ENCODE data around the gene MILR1.
"Not testable (repeated sequence)": the region's sequence is repeated elsewhere in the genome, so short reads cannot be mapped to it uniquely, and the experiment has no call there.

Gene MILR1

DNA sequence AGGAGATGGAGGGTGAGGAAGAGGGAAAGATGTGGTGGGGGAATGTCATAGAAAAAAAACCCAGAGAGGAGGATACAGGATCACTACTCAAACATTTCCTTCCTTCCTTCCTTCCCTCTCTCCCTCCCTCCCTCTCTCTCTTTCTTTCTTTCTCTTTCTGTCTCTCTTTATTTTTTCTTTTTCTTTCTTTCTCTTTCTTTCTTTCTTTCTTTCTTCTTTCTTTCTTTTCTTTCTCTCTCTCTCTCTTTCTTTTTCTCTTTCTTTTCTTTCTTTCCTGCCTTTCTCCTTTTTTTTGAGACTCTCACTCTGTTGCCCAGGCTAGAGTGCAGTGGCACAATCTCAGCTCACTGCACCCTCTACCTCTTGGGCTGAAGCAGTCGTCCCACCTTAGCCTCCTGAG, 17.9 kb downstream of the MILR1 start:
- H3K4me1 ChIP-seq; in situ Hi-C loops (cut with MboI; ENCODE audit: low sequenced_read_pairs); H3K36me3 ChIP-seq (replicated peaks); H3K9me3 ChIP-seq; H3K4me3 ChIP-seq; H3K27me3 ChIP-seq (ENCODE audit: low read depth); DNase-seq (ENCODE audit: low spot score in 2 of 2): not testable (repeated sequence)

GRCh38 chr17:64470625-64471024, 21.7 kb downstream of the MILR1 start:
- Histone ChIP-seq H3K4me3 (no peak overlapping the region), H3K27me3 (ENCODE audit: low read depth) (no peaks in the 10 kb centered on the region), H3K36me3 (replicated peaks) (no peaks in the 10 kb centered on the region), H3K9me3 (no peaks in the 10 kb centered on the region), H3K4me1 (no peaks in the 10 kb centered on the region)
- DNase-seq (ENCODE audit: low spot score in 2 of 2) = no peak
- in situ Hi-C loops (cut with MboI; ENCODE audit: low sequenced_read_pairs) = no loop called here

DNA sequence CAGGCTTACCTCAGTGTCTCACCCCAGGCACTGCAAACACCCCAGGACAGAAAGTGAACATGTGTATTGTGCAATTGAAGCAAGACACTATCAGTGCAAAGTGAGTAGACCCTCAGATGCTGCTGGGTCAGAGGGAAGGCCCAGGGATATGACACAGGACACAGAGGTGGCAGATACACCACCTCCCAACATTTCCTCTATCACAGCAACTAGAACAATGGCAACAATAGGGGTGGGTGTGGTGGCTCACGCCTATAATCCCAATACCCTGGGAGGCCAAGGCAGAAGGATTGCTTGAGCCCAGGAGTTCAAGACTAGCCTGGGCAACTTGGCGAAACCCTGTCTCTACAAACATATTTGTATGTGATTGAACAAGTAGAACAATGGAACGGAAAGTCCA, 22.5 kb downstream of the MILR1 start:
- in situ Hi-C loops (cut with MboI; ENCODE audit: low sequenced_read_pairs) = no loop called here
- no peaks in the 10 kb centered on the region for H3K36me3 ChIP-seq (replicated peaks)
- no peak overlapping the region for H3K4me3 ChIP-seq
- no peaks in the 10 kb centered on the region for H3K9me3 ChIP-seq
- no peaks in the 10 kb centered on the region for H3K27me3 ChIP-seq (ENCODE audit: low read depth)
- no peak for DNase-seq (ENCODE audit: low spot score in 2 of 2)
- H3K4me1 ChIP-seq = no peaks in the 10 kb centered on the region

DNA sequence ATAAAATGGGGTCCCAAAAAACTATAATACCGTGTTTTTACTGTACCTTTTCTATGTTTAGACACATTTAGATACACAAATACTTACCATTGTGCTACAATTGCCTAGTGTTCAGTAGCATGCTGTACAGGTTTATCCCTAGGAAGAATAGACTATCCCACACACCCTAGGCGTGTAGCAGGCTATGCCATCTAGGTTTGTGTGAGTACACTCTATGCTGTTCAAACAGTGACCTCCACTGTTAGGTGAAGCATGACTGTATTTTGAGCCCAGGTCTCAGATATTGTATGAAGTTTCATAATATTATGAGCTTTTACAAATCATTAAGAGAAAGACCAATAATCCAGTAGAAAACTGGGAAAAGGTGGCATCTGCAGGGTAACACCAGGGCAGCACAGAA, 23.6 kb downstream of the MILR1 start:
- Histone ChIP-seq H3K36me3 (replicated peaks) (no peaks in the 10 kb centered on the region), H3K4me3 (no peak overlapping the region), H3K4me1 (no peaks in the 10 kb centered on the region), H3K9me3 (no peaks in the 10 kb centered on the region), H3K27me3 (ENCODE audit: low read depth) (no peaks in the 10 kb centered on the region)
- in situ Hi-C loops (cut with MboI; ENCODE audit: low sequenced_read_pairs) = no loop called here
- DNase-seq (ENCODE audit: low spot score in 2 of 2) = no peak

DNA sequence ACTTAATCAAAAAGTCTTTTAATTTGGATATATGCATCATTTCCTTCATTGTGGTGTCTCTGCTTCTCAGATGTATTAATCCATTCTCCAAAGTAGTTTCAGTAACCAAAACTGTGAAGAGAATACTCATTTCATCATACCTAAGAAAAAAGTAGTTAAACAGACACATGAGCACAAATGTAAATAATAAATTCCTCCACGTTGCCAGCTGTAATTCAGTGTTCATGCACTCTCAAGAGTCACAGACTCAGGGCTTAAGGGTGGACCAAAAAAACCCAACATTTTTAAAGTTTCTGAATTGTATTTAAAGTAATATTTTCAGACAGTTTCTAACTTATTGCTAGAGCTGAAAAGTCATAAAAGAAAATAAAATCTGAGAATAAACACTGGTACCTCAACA, 28.9 kb downstream of the MILR1 start:
- in situ Hi-C loops (cut with MboI; ENCODE audit: low sequenced_read_pairs) = no loop called here
- peaks cover 24% of the 10 kb centered on the region for H3K36me3 ChIP-seq (replicated peaks)

GRCh38 chr17:64480951-64481350, 32.0 kb downstream of the MILR1 start:
- in situ Hi-C loops (cut with MboI; ENCODE audit: low sequenced_read_pairs) = no loop called here
- H3K9me3 ChIP-seq = no peaks in the 10 kb centered on the region
- H3K4me3 ChIP-seq = no peak overlapping the region
- no peaks in the 10 kb centered on the region for H3K27me3 ChIP-seq (ENCODE audit: low read depth)
- no peak for DNase-seq (ENCODE audit: low spot score in 2 of 2)
- H3K4me1 ChIP-seq = no peaks in the 10 kb centered on the region
- peaks cover 50% of the 10 kb centered on the region for H3K36me3 ChIP-seq (replicated peaks)

More for the DNA sequence above, 28.9 kb downstream of the MILR1 start:
- Histone ChIP-seq H3K4me1 (no peaks in the 10 kb centered on the region), H3K4me3 (no peak overlapping the region), H3K27me3 (ENCODE audit: low read depth) (no peaks in the 10 kb centered on the region), H3K9me3 (no peaks in the 10 kb centered on the region)
- no peak for DNase-seq (ENCODE audit: low spot score in 2 of 2)

DNA sequence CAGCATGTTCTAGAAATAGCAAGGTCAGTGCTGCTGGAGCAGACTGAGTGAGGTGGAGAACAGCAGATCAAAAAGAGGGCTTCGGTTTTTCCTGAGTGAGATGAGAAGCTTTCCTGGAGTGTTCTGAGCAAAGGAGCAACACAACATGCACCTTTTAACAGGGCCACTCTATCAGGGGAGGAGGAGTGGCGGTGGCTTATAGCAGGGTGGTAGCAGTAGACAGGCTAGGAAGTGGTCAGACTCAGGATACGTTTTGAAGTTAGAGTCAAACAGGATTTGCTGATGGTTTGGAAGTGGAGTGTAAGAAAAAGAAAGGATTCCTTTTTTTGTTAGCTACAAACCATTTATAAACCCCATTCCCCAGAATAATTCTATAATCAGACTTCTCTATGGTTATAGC, 35.5 kb downstream of the MILR1 start:
- Histone ChIP-seq H3K4me3 (no peak overlapping the region), H3K36me3 (replicated peaks) (peaks cover 61% of the 10 kb centered on the region), H3K9me3 (no peaks in the 10 kb centered on the region), H3K27me3 (ENCODE audit: low read depth) (no peaks in the 10 kb centered on the region), H3K4me1 (no peaks in the 10 kb centered on the region)
- in situ Hi-C loops (cut with MboI; ENCODE audit: low sequenced_read_pairs) = no loop called here
- DNase-seq (ENCODE audit: low spot score in 2 of 2) = no peak

DNA sequence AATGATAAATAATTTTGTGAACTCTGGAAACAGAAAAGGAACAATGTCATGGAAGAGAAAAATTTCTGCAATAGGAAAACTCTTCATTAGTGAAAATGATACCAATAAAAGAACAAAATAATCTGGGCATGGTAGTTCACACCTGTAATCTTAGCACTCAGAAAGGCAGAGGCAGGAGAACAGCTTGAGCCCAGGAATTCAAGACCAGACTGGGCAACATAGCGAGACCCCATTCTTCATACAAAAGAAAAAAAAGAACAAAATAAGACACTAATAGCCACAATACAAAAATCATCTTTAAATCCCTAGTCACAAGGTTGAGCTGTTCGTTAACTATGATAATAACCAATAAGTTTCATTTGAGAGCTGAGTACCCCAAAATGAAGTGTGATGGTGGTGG, 39.4 kb downstream of the MILR1 start:
- peaks cover 69% of the 10 kb centered on the region for H3K36me3 ChIP-seq (replicated peaks)
- DNase-seq (ENCODE audit: low spot score in 2 of 2) = no peak
- H3K9me3 ChIP-seq = no peaks in the 10 kb centered on the region
- H3K4me3 ChIP-seq = no peak overlapping the region
- in situ Hi-C loops (cut with MboI; ENCODE audit: low sequenced_read_pairs) = no loop called here
- H3K4me1 ChIP-seq = no peaks in the 10 kb centered on the region
- H3K27me3 ChIP-seq (ENCODE audit: low read depth) = no peaks in the 10 kb centered on the region

- H3K4me1 ChIP-seq = no peaks in the 10 kb centered on the region
- in situ Hi-C loops (cut with MboI; ENCODE audit: low sequenced_read_pairs) = loop anchor here (10.0 kb wide), 1 partner anchor 66 kb away; no protein-coding TSS in a partner anchor
- H3K36me3 ChIP-seq (replicated peaks) = peaks cover 46% of the 10 kb centered on the region
- no peaks in the 10 kb centered on the region for H3K9me3 ChIP-seq
- DNase-seq (ENCODE audit: low spot score in 2 of 2) = peak in 1 of 2 experiments; percentile 55
- no peak overlapping the region for H3K4me3 ChIP-seq
- H3K27me3 ChIP-seq (ENCODE audit: low read depth) = no peaks in the 10 kb centered on the region
These were observed 42.3 kb downstream of the MILR1 start for GRCh38 chr17:64491034-64491860.

- in situ Hi-C loops (cut with MboI; ENCODE audit: low sequenced_read_pairs) = loop anchor here (10.0 kb wide), 1 partner anchor 67 kb away; no protein-coding TSS in a partner anchor
- DNase-seq (ENCODE audit: low spot score in 2 of 2) = no peak
- no peak overlapping the region for H3K4me3 ChIP-seq
- no peaks in the 10 kb centered on the region for H3K27me3 ChIP-seq (ENCODE audit: low read depth)
- no peaks in the 10 kb centered on the region for H3K4me1 ChIP-seq
- no peaks in the 10 kb centered on the region for H3K9me3 ChIP-seq
- peaks cover 42% of the 10 kb centered on the region for H3K36me3 ChIP-seq (replicated peaks)
These were observed 43.1 kb downstream of the MILR1 start for GRCh38 chr17:64491994-64492393.

DNA sequence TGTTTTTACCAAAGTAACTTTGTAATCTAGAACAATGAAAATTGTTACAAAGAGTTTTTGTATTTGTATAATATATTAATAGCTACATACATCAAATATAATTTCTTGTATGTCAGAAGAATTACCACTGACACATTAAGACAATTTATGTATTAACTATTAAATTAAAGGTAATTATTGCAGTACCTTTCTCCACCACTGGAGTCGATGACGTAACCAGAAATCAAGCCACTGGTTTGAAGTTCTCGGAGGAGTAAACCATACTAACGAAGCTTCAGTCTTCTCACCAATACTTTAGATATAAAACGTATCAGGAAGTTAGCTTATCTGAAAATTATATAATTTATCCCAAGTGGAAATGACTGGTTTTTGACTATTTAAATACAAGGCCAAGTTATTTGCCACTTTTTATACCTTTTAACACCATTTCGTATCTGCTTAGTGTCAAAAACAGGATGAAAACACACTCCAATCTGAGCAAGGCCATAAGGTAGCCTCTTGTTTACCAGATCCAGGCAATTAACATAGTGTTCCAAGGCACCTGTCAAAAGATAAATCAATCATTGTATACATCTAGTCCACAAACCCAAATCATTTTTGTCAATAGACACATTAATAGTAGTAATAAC, 43.7 kb downstream of the MILR1 start:
- H3K9me3 ChIP-seq = no peaks in the 10 kb centered on the region
- H3K4me1 ChIP-seq = peaks cover 5% of the 10 kb centered on the region
- H3K4me3 ChIP-seq = no peak overlapping the region
- in situ Hi-C loops (cut with MboI; ENCODE audit: low sequenced_read_pairs) = loop anchor here (10.0 kb wide), 1 partner anchor 68 kb away; no protein-coding TSS in a partner anchor
- no peak for DNase-seq (ENCODE audit: low spot score in 2 of 2)
- H3K27me3 ChIP-seq (ENCODE audit: low read depth) = no peaks in the 10 kb centered on the region
- peaks cover 39% of the 10 kb centered on the region for H3K36me3 ChIP-seq (replicated peaks)

DNA sequence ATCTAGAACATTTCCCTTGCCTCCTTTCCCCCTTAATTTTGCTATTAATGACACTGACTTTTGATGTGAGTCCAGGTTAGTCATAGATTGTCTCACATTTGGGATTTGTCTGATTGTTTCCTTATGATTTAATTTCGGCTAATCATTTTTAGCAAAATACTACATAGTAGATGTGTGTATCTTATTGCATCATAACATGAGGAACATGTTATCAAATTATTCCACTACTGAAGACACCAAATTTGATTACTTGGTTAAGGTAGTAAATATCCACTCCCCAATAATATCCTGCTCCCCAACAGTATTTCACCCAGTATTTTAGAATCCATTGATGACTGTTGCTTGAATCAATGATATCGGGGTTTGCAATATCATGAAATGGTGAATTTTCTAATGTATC, 45.2 kb downstream of the MILR1 start:
- Histone ChIP-seq H3K36me3 (replicated peaks) (peaks cover 50% of the 10 kb centered on the region), H3K27me3 (ENCODE audit: low read depth) (no peaks in the 10 kb centered on the region), H3K9me3 (no peaks in the 10 kb centered on the region), H3K4me1 (peaks cover 10% of the 10 kb centered on the region), H3K4me3 (peak overlapping the region; percentile 69)
- no peak for DNase-seq (ENCODE audit: low spot score in 2 of 2)
- in situ Hi-C loops (cut with MboI; ENCODE audit: low sequenced_read_pairs) = loop anchor here (10.0 kb wide), 1 partner anchor 69 kb away; no protein-coding TSS in a partner anchor

DNA sequence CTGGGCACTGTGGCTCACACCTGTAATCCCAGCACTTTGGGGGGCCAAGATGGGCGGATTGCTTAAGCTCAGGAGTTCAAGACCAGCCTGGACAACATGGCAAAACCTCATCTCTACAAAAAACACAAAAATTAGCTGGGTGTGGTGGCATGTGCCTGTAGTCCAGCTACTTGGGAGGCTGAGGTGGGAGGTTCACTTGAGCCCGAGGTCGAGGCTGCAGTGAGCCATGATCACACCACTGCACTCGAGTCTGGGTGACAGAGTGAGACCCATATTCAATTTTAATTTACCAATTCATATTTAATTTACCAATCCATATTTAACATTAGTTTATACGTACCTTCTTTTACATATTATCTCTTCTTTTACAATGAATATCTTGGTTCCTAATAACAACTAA, 46.4 kb downstream of the MILR1 start:
- Histone ChIP-seq H3K4me1 (peaks cover 15% of the 10 kb centered on the region), H3K4me3 (peak overlapping the region; percentile 69), H3K36me3 (replicated peaks) (peaks cover 52% of the 10 kb centered on the region)
- not testable (repeated sequence) for H3K9me3 ChIP-seq; H3K27me3 ChIP-seq (ENCODE audit: low read depth); DNase-seq (ENCODE audit: low spot score in 2 of 2)
- in situ Hi-C loops (cut with MboI; ENCODE audit: low sequenced_read_pairs) = loop anchor here (10.0 kb wide), 1 partner anchor 70 kb away; no protein-coding TSS in a partner anchor

GRCh38 chr17:64496348-64496785, 47.5 kb downstream of the MILR1 start:
- DNase-seq (ENCODE audit: low spot score in 2 of 2) = peak in 1 of 2 experiments; percentile 27
- Histone ChIP-seq H3K4me3 (peak overlapping the region; percentile 69), H3K9me3 (no peaks in the 10 kb centered on the region), H3K4me1 (peaks cover 15% of the 10 kb centered on the region), H3K36me3 (replicated peaks) (peaks cover 52% of the 10 kb centered on the region), H3K27me3 (ENCODE audit: low read depth) (no peaks in the 10 kb centered on the region)
- in situ Hi-C loops (cut with MboI; ENCODE audit: low sequenced_read_pairs) = loop anchor here (10.0 kb wide), 1 partner anchor 72 kb away; no protein-coding TSS in a partner anchor

Measured in HAP-1 (cell line).